Amniotic epithelial cell (primary cell): Measurements from ENCODE around the gene DNAJC4.
"Not testable (repeated sequence)": the region's sequence is repeated elsewhere in the genome, so short reads cannot be mapped to it uniquely, and the experiment has no call there.

Experiments used
- DNase-seq: peaks from one replicate; pipeline ENCODE4 v3.0.0-alpha.2; 2010; ENCODE audit warnings: low read depth

Gene DNAJC4

DNA sequence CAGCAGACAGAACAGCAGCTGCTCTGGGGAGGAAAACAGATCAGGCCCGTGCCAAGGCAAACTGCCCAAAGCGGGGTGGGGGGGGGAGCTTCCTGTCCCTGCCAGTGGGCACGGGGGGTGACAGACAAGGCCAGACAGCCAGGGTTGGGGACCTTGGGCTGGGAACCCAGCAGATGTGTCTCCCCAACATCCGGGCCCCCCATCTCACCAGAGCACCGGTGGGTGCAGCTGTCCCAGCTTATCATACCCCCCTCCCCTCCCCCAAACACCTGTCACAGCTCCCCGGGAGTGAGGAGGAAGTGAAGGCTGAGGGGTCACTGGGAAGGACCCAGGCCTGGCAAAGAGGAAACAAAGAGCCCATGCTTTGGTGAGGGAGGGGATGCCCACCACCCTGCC, 15.1 kb downstream of the DNAJC4 start:
- DNase-seq, result no peak

DNA sequence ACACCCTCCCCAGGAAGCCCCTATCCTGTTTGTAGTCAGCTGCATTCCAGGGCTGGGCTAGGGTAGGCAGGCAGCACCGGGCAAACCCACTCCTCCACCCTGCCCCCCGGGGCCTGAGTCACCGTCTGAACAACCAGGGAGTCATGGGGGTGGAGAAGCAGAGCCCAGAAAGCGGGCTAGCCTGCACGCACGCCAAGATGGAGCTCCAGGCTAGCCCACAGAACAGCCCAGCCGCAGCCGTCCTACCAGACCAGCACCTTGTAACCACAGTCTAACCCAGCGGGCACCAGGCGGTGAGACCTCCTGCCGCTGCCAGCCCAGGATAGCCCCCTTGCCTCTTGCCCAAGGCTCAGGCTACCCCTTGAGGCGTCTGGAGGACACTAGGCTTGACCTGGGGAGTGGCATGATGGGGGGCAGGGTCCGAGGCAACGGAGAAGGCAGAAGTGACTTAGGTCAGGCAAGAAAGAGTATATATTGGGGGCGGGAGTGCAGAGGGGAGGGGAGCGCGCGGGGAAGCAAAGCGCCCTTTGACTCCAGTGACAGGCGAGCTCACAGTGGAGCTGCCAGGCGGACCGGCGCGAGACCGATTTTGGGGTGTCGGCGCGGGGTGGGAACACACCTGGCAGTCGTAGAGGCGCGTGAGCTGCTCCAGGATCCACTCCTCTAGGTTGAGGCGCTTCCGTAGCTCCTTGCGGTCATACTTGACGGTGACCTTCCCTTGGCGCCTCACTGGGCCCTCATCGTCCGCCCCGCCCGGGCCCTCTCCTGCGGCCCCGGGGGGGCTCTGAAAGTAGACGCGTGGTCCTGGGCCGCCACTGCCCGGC, 15.7 kb downstream of the DNAJC4 start:
- DNase-seq, result peak; percentile 88

DNA sequence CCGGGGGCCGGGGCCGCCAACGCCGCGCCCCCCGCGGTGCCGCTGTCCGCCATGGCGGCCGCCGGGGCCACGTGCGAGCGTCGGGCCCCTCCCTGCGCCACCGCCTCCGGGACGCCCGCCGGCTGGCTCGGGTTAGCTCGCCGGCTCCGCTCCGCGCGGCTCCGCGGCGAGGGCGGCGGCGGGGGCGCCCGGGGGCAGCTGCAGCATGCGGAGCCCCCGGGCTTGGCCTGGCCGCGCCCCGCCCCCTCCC, 16.2 kb downstream of the DNAJC4 start:
- not testable (repeated sequence) for DNase-seq

DNA sequence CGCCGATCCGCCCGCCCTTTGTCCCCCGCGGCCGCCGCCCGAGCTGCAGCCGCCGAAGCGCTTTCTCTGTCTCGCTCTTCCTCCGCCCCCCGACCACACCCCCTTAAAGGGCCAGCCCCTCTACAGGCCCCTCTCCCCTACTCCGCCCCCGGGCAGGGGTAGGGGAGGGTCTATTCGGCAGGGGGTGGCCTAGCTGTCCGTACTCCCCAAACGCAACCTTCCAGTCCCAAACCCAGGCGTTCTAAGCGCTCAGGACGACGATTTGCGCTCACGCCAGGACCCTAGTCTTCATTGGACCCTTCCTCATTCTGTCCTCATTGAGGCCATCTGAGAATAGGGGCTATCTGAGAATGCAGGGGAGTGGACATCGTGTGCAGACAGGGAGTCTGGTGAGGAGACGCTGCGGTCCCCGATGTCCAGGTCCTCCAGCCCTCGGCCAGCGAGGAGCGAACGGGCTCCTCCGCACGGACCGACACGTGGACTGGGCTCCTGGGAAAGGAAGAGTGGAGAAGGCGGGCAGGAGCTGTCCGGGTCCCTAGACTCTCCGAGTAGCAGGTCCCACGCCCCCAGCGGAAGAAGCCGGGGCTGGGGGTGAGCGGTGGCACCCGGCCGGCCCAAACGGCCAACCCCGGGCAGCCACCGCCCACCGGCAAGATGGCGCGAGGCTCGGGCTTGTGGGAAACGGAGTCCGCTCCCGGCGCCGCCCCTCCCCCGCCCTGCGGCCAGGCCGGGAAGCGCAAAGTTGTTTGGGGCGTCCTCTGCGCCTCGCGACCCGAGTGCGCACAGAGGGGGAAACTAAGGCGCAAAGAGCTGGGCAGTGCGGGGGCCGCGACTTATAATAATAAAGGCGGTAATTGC, 16.8 kb downstream of the DNAJC4 start, which contains the start of gene PPP1R14B:
Gene PPP1R14B, minus strand, starts transcription at position 73 of the 858 bp plus-strand sequence. CDS start 270 bp downstream, outside the sequence.
- DNase-seq, result peak; percentile 73

DNA sequence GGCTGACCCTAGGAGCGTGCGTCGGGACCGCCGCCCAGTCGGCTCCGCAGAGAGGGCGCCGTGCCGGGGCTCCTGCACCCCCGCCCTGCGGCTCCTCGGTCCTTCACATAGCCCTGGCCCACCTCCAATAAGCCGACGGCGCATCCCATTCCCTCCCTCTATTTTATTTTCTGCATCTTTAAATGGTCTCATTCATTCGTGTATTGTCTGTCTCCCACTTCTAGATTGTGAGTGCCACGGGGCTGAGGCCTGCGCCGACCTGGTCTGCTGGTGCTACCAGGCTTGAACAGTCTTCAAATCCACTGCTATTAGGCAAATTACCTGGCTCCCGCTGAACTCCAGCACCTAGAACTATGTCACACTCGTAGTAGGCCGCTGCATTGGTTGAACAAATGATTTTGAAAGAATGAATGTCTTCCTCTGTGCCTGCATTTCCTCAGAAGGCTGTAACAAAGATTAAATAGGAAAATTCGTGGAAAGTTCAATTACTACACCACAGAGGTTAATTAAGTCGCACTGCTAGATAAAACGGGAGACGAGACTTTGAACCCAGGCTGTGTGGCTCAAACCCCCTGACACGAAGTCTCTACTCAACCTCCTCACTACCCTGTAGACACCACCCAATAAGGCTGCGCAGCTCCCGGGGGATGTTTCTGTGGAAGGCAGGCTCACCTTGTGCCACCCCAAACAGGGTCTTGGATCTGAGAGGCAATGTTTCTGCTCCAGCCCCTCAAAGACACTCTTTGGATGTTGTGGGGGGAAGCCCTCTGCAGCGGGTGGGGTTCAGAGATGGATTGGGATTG, 17.6 kb downstream of the DNAJC4 start:
- no peak for DNase-seq

DNA sequence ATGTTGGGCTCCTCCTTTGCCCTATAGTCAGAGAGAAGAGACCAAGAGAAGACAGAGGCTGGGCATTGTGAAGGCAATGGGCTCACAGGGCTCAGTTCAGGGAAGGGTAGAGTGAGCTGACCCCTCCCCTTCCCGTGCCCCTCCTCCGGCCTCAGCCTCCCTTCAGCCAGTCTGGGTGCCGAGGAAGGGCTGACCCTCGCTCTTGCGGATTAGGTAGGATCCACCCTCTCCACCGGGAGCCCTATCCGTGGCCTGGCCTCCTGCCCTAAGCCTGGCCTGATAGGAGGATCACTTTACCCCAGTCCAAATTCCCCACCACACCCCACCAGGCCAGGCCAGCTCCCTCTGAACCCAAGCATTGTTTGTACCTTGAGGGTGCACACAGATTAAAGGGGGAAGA, 18.2 kb downstream of the DNAJC4 start:
- no peak for DNase-seq

DNA sequence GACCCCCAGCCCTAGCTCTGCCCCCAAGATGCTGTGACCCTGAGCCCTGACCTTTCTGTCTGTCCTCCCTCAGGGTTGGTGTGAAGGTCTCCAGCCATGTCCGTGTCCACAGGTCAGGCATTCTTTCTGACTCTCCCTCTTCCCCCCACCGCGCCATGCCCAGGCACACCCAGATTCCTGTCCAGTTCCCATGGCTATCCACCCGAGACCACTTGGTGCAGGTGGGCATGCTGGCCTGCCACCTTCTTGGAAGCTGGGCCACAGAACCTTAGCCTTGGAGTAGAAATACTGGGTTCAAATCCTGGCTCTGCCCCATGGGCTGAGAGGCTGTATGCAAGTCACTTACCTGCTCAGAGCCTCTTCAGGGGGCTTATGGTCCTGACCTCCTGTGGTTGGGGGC, 18.7 kb downstream of the DNAJC4 start:
- DNase-seq, result no peak

DNA sequence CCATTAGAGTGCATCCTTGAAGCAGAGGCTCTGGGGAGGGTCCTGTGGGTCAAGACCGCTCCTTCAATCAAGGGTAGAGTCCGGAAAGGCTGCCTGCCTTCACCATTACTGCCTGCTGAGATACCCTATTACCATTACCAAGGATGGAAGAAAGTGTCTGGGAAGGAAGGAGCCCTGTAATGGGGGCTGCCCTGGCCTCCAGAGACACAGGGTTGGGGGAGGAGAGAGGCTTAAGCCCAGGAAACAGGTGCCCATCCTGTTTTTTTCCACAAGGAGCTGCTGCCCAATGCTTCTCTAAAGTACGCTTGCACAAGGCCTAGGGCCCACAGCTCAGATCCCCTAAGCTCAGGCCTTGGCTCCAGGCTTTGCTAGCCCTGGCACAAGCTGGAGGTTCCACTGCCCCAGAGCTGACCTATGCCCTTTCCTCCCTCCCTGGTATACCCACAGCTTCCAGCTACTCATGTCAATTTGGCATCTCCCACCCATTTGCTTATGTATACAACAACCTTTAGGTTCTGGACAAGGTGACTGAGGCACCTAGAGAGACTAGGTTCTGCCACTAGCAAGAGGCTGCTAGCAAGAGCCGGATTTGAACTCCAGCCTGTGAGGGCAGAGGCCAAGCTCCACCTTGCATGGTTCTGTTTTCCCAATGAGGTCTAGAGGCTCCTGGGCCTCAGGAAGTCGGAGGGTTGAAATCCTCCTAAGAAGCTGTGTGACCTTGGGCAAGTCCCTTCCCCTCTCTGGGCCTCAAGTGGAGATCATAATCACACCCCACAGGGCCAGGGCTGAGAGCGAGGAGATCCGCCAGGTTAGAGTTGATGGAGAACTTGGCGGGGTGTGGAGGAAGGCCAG, 19.4 kb downstream of the DNAJC4 start:
- DNase-seq, result no peak

DNA sequence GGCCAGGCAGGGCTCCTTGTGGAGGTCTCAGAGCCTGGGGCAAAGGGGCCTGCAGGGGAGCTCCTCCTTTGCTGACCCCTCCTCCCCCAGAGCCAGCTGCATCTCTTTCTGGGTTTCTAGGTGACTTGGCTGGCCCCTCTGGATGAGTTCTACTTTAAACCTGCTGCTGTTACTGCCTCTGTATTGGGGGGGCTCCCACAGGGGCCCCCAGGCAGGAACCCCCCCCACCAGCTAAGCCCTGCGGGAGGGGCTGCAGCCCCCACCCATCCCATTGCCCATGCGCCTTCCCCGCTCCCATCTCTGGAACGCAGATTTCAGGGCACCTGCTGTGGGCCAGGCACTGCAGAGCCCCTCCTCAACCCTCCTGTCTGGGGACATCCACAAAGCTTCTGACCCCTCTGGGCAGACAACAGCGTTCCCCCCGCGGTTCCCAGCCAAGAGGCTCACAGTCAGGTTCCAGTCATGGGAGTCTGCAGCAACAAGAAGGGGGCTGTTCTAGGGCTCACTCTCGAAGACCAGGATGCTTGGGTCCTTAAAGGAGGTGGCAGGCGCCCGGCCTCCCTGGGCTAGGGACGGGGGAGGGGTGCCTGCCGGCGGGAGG, 20.2 kb downstream of the DNAJC4 start:
- DNase-seq, result no peak

DNA sequence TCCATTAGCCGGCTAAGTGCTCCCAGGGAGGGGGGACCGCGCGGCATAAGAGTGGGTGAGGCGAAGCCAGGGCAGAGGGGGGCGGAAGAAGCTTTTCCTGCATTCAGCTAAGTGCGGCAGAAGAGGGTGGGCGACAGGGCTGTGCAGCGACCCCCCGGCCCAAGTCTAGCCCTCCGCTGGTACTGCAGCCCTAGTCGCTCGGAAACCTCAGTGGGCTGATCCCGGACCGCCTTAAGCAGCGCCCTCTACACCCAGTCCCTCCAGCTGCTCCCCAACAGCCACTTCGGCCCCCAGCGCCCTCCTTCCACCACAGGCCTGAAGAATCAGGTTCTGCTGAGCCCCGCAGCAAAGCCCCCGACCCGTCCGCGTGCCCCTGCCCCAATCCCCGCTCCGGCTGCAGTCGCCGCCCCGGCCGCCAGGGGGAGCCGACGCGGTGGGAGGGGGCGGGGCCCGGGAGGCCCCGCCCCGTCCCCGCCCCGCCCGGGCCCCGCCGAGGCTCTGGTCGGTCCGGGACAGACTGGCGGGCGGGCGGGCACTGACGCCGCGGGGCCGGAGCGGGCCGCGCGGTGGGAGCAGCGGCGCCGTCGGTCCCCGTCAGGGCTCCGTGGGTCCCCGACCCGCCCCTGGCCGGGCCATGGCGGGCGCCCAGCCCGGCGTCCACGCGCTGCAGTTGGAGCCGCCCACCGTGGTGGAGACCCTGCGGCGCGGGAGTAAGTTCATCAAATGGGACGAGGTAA, 20.8 kb downstream of the DNAJC4 start, which contains the start of gene PLCB3:
Gene PLCB3, plus strand, starts transcription at position 515 of the 737 bp plus-strand sequence. Its CDS starts 120 bp downstream, at position 635.
- DNase-seq, result no peak

DNA sequence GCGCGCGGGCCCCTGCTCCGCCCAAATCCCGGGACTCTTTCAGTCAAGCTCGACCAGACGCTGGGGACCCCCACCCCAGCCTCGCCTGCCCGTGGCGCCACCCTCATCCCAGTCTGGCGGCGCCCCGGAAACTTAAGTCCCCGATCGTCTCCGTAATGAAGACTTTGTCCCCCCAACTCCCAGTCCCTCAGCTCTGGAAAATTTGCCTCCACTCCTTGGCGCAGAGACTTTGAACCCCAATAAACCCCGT, 21.3 kb downstream of the DNAJC4 start:
- no peak for DNase-seq

DNA sequence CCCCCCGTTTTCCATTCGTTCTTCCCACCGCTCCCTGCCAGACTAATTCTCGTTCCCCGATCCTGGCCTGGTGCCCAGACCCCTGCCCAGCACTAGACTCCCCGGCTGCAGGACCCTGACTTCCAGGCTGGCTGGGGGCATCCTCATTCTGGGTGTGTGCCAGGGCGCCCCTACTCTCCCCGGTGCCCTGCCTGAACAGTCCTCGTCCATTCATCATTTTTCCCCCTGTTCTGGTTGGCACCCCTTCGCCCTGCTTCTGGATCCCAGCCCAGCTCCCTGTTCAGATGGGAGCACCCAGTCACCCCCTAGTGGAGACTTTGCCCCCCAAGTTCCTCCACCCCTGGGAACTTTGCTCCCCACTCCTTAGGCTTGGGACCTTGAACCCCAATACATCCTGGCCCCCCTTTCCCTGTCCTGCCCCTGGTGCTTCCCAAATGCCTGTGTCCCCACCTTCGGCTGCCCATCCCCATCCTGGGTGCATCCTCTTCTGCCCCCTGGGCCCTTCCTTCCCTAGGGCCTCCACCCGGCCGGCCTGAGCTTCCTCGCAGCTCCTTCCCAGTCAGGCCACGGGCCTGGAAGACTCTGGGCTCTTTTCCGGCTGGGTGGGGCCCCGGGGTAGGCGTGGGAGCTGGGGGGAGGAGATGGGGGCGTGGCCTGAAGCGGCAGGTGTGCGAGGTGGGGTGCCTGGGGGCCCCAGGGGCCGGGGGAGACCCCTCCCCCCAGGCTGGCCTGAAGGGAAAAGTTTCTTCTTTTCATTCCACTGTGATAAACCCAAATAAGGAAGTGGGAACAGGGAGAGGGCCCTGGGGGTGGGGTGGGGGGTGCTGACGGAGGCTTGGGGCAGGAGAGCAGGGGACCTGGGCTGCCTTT, 21.9 kb downstream of the DNAJC4 start:
- no peak for DNase-seq

DNA sequence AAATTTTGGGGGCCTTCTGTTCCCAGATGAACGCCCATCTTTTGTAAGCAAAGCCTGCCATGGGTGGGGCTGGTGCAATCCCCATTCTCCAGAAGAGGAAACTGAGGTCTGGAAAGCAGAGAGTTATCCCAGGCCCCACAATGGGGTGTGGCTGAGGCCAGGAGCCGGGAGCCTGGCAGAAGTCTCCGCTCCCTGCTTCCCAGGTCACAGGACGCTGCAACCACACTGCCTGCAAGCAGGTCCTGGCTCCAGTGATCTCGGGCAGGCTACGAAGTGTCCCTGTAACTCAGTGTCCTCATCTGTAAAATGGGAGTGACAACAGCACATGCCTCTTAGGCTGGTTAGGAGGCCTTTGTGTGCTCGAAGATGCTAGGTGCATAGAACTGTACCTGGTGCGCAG, 22.7 kb downstream of the DNAJC4 start:
- no peak for DNase-seq

DNA sequence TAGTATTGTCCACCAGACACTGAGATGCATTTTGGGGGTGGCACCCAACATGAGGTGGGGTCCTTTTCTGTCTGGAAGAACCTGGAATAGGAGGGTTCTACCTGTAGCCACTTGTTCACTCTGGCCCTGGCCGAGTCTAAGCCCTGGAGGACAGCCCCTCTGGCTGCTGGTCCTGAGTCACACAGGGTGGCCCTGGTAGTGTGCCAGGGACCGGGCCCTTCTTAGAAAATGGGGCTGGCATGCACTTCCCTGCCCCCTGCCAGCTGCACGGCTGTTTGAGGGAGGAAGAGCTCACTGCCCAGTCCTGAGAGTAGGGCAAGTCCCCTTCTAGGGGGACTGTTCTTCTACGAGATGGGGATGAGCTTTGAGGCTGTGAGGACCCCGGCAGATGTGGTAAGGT, 23.1 kb downstream of the DNAJC4 start:
- DNase-seq, result no peak

DNA sequence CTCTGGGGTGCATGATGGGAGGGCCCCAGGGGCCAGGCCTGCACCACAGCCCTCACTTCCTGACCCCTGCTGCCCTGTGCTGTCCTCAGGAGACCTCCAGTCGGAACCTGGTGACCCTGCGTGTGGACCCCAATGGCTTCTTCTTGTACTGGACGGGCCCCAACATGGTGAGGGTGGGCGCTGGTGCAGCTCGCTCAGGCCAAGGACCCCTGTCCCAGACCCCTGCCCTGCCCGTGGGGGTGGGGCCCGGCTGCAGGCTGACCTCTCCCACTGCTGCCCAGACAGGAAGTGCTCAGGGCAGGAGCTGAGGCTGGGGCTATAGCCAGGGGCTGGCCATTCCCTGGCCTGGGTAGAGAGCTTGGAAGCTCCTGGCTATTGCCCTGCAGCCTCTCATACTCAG, 24.0 kb downstream of the DNAJC4 start:
- no peak for DNase-seq

DNA sequence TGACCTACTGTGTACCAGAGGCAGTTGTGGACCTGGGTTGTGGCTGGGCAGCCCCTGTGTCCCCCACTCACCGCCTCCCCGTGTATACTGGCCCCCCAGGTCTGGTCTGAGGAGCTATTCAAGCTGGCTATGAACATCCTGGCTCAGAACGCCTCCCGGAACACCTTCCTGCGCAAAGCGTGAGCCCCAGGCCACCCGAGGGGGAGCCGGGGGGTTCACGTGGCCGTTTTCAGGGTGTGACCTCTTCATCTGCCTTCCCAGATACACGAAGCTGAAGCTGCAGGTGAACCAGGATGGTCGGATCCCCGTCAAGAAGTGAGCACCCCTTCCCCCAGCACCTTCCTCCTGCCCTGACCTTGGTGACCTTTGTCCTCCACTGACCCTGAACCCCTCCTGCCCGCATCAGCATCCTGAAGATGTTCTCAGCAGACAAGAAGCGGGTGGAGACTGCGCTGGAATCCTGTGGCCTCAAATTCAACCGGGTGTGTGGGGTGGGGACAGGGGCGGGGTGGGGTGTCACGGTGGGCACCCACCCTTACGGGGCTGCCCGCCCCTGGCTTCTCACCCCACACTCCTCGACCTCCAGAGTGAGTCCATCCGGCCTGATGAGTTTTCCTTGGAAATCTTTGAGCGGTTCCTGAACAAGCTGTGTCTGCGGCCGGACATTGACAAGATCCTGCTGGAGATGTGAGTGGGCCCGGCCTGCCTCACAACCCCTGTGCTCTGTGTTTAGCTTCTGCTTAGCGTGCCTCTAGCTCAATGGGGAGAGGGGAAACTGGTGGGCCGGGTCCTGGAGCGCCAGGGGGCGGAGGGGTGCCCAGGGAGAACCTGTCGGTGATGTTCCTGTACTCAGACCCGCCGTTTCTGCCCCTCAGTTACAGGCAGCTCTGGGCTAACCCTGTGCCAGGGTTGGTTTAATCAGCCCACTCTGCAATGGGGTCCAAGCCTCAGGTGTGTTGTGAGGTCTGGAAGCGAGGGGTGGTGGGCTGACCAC, 25.1 kb downstream of the DNAJC4 start:
- DNase-seq, result no peak

DNA sequence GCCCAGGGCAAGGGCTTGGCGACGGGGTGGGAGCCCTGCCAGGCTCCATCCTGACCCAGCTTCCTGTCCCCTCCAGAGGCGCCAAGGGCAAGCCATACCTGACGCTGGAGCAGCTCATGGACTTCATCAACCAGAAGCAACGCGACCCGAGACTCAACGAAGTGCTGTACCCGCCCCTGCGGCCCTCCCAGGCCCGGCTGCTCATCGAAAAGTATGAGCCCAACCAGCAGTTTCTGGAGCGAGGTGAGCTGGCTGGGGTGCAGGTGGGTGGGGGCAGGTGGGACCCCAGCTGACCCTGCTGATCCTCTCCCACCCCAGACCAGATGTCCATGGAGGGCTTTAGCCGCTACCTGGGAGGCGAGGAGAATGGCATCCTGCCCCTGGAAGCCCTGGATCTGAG, 26.0 kb downstream of the DNAJC4 start:
- DNase-seq, result no peak

DNA sequence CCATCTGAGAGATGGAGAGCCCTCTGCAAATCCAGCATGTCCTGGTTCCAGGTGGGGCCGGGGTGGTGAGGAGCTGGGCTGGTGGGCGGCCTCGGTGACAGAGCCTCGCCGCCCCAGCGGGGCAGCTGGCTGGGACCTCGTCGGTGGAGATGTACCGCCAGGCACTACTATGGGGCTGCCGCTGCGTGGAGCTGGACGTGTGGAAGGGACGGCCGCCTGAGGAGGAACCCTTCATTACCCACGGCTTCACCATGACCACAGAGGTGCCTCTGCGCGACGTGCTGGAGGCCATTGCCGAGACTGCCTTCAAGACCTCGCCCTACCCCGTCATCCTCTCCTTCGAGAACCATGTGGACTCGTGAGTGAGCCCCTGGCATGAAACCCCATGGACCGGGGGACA, 28.0 kb downstream of the DNAJC4 start:
- no peak for DNase-seq
